Loucy (cell line): Measurements from ENCODE around the gene SDK2.

Experiments
- EZH2phosphoT487 ChIP-seq: fragments of 200-600 bp; IDR thresholded peaks from 2 replicates; pipeline ENCODE4 v1.6.1; 2018; ENCODE audit warnings: antibody characterized with exemption, mild to moderate bottlenecking, moderate library complexity, borderline replicate concordance
- TF ChIP-seq, protein P1 (sequence below): fragments of 200-600 bp; sonication (generic); conservative IDR thresholded peaks from 2 replicates; pipeline ENCODE4 v1.5.1; 2014; ENCODE audit warnings: mild to moderate bottlenecking, antibody characterized with exemption, low read length

DNA sequence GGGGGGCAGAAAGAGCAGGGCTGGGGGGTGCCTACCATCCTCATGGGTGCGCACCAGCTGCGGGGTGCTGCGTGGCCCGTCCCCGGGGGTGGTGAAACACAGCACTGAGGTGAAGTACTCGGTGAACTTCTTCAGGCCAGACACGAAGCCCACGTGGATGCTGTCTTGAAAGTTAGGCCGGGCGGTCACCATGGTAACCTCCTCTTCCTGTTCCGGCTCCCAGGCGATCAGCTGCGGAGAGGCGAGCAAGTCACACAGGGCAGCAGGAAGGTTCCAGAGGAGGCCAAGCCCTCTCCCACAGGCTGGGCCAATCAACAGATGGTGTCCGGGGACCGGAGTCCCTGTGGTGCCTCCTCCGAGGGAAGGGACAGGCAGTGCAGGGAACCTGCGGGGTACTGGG lies 242.3 kb downstream of the SDK2 start:
- TF ChIP-seq, protein P1, sequence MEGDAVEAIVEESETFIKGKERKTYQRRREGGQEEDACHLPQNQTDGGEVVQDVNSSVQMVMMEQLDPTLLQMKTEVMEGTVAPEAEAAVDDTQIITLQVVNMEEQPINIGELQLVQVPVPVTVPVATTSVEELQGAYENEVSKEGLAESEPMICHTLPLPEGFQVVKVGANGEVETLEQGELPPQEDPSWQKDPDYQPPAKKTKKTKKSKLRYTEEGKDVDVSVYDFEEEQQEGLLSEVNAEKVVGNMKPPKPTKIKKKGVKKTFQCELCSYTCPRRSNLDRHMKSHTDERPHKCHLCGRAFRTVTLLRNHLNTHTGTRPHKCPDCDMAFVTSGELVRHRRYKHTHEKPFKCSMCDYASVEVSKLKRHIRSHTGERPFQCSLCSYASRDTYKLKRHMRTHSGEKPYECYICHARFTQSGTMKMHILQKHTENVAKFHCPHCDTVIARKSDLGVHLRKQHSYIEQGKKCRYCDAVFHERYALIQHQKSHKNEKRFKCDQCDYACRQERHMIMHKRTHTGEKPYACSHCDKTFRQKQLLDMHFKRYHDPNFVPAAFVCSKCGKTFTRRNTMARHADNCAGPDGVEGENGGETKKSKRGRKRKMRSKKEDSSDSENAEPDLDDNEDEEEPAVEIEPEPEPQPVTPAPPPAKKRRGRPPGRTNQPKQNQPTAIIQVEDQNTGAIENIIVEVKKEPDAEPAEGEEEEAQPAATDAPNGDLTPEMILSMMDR: no peak
- no peak for TF ChIP-seq EZH2phosphoT487
